ENCODE results near the gene AGBL5.

Gene AGBL5, protein sequence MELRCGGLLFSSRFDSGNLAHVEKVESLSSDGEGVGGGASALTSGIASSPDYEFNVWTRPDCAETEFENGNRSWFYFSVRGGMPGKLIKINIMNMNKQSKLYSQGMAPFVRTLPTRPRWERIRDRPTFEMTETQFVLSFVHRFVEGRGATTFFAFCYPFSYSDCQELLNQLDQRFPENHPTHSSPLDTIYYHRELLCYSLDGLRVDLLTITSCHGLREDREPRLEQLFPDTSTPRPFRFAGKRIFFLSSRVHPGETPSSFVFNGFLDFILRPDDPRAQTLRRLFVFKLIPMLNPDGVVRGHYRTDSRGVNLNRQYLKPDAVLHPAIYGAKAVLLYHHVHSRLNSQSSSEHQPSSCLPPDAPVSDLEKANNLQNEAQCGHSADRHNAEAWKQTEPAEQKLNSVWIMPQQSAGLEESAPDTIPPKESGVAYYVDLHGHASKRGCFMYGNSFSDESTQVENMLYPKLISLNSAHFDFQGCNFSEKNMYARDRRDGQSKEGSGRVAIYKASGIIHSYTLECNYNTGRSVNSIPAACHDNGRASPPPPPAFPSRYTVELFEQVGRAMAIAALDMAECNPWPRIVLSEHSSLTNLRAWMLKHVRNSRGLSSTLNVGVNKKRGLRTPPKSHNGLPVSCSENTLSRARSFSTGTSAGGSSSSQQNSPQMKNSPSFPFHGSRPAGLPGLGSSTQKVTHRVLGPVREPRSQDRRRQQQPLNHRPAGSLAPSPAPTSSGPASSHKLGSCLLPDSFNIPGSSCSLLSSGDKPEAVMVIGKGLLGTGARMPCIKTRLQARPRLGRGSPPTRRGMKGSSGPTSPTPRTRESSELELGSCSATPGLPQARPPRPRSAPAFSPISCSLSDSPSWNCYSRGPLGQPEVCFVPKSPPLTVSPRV

DNA sequence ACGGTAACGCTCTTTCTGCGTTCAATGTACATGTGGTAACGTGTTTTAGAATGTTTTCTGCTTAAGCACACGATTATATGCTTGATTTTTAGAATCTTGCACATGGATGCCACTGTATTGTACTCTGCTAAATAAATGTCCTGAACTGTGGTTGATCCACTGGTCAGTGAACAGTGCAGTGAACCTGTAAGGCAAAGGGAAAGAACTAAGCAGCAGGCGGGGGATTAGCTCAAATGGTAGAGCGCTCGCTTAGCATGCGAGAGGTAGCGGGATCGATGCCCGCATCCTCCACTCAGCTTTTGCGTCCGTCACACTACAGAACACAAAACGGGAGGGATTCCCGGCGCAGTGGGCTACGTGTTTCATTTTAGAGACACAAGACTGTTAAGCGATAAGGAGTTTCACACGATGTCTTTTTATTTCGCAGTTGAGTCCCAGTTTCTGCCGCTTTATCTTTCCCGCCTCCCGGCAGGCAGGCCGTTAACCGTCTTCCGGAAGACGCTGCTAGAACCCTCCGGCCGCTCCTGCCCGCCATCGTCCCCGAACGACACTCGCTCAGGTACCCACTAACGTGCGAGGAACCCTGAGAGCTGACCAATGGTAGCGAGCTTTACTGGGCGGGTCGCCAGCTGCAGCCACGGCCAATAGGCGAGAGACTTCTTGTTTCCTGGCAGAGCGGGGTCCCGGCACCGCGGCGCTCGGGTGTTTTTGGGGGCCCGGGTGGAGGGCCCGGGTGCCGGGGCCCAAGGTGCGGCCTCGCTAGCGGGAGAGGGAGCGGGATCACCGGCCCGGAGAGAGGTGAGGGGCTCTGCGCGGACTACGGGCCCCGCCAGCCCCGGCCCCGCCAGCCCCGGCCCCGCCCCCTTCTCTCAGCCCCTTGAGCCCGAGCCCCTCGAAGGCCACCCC is at the start of gene AGBL5:
TSS of gene AGBL5 (plus strand) at position 673 of the 906 bp plus-strand sequence. CDS start 1,291 bp downstream, outside the sequence.
- DNase-seq: peak; percentile 91

GRCh38 chr2:27001950-27002349 is 49.5 kb upstream of the AGBL5 start:
- DNase-seq: no peak

DNA sequence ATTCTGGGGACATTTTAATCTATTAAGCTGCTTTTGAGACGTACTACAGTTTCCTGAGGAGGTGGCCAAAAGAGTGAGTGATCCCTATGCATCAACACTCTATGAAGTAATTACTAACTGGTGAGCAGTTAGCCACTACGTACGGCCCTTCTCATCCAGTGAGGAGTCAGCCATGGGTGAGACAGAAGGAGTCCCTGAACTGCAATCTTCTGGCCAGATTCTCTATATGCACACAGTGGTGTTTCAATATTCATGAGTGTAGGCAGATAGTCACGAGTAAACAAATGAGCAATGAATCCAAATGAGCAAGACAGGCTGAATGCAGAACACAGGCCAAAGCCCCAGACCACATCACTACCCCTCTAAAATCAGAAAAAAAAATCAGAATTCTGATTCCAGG is 48.5 kb upstream of the AGBL5 start:
- no peak for DNase-seq

DNA sequence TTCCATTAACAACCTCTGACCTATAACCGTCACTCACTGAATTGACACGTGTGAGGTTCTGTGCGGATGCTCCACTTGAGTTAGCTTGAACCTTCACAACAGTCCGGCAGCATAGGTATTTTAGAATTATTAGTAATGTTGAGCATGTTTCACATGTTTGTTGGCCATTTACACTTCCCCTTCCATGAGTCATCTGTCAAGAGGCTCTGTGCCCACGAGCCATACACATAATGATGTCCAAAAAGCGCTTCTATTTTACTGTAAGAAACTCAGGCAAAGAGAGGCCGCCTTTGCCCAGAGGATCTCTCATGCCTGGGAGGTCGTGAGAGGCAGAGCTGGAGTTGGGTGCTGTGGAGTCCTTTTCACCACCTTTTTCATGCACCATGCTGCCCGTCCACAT is 47.6 kb upstream of the AGBL5 start:
- DNase-seq: no peak

GRCh38 chr2:27006602-27007415 is 44.7 kb upstream of the AGBL5 start:
- no peak for DNase-seq

GRCh38 chr2:27007416-27008374 is 43.8 kb upstream of the AGBL5 start:
- no peak for DNase-seq

GRCh38 chr2:27008678-27009077 is 42.8 kb upstream of the AGBL5 start:
- no peak for DNase-seq

DNA sequence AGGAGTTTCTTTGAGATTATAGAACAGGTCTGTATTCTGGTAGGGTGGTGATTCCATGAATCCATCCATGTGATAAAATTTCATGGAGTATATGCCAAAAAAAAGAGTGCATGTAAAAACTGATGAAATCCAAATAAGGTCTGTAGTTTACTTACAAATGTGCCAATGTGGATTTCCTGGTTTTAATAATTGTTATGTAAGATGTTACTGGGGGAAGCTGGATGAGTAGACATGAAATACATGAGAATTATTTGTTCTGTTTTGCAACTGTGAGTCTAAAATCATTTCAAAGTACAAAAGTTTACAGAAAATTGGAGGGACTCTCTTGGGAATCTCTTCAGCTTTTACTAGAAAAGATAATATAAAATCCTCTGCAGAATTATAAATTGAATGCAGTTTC is 42.4 kb upstream of the AGBL5 start:
- DNase-seq: no peak

- DNase-seq: no peak
Measured at GRCh38 chr2:27009716-27010115, 41.8 kb upstream of the AGBL5 start.

DNA sequence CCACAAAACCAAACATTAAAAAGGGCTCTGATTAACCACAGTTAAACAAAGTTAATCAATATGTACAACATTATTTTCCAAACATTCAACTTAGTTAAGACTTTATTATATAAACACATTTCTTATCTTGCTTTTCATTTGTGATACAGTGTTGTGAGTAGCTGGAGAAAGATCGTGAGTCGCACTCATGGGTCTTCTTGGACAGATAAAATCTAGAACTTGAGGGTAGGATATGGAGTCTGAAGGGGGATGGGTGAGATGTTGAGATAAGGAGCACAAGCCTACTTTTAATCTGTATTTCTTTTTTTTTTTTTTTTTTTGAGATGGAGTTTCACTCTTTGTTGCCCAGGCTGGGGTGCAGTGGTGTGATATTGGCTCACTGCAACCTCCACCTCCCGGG is 41.3 kb upstream of the AGBL5 start:
- DNase-seq: no peak

GRCh38 chr2:27013738-27014137 is 37.7 kb upstream of the AGBL5 start:
- no peak for DNase-seq

DNA sequence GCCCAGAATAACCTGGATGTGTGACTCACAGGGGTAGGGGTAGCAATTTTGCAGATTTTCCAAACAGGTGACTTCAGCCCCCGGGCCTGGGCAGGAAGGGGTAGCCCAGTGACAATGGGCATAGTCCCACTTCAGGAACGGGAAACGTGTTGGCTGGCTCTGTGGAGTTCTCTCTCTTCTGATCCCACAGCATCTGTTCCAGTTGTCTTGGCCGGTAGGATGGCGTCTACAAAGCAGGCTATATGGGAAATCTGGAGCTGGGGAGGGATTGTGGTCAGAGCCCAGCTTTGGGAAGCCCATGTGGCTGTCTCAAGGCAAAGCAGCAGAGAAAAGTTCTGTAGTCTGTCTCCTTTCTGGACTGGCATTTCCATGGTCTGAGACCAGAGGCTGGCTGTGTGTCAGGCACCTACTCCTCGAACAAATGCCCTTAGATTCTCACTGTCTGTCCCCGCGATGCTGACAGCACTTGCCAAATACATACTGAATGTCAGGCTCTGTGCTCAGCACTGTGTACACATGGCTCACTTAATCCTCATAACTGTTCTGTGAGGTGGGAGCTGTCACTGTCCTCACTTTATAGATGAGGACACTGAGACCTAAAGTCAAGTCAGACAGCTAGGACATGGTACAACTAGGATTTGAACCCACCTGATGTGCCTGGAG is 36.6 kb upstream of the AGBL5 start:
- DNase-seq: no peak

DNA sequence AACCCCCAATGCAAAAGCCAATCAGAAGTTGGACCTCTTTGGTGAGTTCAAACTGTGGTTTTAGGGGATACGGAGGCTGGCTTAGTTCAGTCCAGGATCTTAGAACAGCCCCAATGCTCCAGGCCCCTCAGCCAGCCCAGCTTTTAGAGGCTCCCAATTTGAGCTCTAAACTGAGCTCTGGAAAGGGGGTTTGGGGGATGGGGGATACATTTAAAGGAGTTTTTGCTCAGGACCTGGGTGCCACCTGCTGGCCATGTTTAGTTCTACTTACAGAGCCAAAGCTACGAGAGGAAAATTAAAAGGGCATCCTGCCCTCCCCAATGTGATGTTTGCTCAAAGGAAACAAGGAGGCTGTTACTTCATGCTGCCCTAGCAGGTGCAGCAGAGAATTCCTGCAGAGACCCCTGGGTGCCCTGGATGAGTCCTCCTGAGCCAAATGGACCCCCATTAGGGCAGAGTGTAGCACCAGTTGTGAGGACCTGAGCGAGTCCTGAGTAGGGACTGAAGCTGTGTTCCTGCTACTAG is 34.6 kb upstream of the AGBL5 start:
- peak; percentile 74 for DNase-seq

DNA sequence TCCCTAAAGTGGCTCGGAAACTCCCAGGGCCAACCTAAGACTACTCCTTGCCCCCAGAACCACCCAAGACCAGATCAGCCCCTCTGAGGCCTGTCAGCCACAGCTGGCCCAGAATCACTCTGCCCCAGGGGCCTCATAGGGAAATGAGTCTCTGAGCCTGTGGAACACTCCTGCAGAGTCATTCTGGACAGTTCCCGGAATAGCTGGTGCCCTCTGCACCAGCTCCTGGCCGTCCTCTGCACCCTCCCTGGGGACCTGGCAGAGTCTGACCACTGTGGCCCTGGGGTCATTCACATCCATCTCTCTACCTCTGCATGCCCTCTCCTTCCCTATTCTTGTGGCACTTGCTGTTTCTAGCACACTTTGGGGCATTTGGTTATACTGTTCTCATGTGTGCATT is 33.3 kb upstream of the AGBL5 start:
- DNase-seq: no peak

DNA sequence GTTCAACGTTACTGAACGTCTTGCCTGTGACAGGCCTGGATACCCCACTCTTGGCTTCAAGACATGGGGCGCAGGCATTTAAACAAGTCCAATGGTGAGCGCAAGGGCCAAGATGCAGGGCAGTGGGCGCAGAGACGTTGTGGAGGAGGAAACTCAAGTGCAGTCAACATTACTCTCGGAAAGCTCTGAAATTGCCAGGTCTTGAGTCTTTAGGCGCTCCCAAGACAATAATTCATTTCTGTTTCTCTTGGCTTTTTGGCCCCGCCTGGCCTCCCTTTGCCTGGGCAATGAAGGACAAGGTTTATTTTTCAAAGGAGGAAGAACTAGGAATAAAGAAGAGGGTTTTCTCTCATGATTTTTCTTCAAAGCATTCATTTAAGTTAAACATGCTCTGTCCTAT is 32.0 kb upstream of the AGBL5 start:
- no peak for DNase-seq

- DNase-seq: no peak
Measured at GRCh38 chr2:27019931-27020855, 31.3 kb upstream of the AGBL5 start.

DNA sequence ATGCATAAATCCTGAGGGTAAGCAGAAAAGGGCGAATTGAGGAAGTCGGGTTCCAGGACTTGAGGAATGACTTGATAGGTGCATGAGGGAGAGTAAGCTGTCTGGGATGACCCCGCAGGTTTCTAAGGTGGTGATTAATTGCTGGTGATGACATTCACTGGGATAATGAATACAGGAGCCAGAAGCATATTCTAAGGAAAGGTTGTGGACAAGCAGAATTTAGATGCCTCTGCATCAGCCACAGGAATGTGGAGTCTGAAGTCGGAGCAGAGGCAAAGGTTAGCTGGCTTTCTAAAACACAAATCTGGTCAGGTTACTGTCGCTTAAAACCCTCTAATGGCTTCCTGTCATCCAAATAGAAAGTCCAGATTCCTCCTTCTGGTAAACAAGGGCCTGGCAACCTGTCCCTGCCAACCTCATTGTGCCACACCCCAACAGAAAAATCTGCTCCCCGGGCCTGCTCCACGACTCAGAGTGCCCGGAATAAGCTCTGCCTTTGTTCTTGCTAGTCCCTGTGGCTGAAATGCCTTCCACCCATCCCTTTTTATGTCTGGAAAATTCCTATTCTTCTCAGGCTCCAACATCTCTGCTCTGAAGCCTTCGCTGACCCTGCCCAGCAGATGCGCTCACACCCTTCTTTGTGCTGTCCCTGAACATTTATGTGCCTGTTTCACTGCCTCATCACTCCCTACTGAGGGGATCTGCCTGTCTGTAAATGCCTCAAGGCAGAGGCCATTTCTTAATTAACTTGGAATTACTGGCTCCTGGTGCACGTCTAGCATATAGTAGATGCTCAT is 30.0 kb upstream of the AGBL5 start:
- no peak for DNase-seq

DNA sequence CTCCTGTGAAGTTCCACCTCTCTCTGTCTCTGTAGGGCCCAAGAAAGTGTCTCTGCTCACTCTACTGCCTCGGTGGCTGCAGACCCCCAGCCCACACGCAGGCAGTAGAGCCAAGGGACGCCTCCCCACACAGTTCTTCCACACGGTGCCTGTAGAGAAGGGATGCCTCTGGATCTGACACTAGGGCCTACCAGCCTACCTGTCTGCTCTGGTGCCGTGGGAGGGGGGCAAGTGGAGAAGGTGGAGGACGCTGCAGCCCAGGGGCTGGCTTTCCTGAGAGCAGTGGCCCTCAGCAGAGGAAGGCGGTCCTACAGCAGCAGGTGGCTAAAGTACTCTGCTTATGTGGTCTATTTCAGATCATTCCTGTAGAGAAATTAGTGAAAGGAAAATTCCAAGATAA is 27.7 kb upstream of the AGBL5 start:
- no peak for DNase-seq
